Chondrocyte (in vitro differentiated cells): ENCODE results near the gene AHSG. TPM values are rescaled to one million over a fixed set of nuclear protein-coding genes. Genes with fewer than 3 reads are reported as not detected.
"Not testable (repeated sequence)": the region's sequence is repeated elsewhere in the genome, so short reads cannot be mapped to it uniquely, and the experiment has no call there.

Experiments used
- DNase-seq: peaks from one replicate; pipeline ENCODE4 v3.0.0; 2021; ENCODE audit warnings: mixed read lengths, low spot score
- H3K27ac Mint-ChIP-seq: one replicate; pipeline ENCODE4 v1.8.0; 2021; ENCODE audit warnings: mild to moderate bottlenecking, moderate library complexity, mixed read lengths; ENCODE audit not compliant: unreplicated experiment
- H3K27me3 Mint-ChIP-seq: 2 replicates; pipeline ENCODE4 v1.8.0; 2021; ENCODE audit warnings: low read depth, mixed read lengths
- H3K36me3 Mint-ChIP-seq: 2 replicates; pipeline ENCODE4 v1.8.0; 2021; ENCODE audit warnings: low read depth, mixed read lengths
- H3K4me1 Mint-ChIP-seq: 2 replicates; pipeline ENCODE4 v1.8.0; 2021; ENCODE audit warnings: low read depth, mild to moderate bottlenecking, mixed read lengths
- H3K4me3 Mint-ChIP-seq: one replicate; pipeline ENCODE4 v1.8.0; 2021; ENCODE audit warnings: mild to moderate bottlenecking, moderate library complexity, mixed read lengths; ENCODE audit not compliant: unreplicated experiment
- H3K9me3 Mint-ChIP-seq: 2 replicates; pipeline ENCODE4 v1.8.0; 2021; ENCODE audit warnings: low read depth, mixed read lengths
- total RNA-seq: library from RNA; stranded (reverse); gene quantifications from 3 replicates; pipeline ENCODE4 v1.2.1, GENCODE V29; 2021
- TF ChIP-seq, protein P1 (sequence below): fragments of 200-600 bp; sonication (generic); IDR thresholded peaks from 2 replicates; pipeline ENCODE4 v1.5.0; 2021; ENCODE audit warnings: antibody characterized with exemption, mild to moderate bottlenecking, moderate library complexity

AHSG gene
- total RNA-seq, 1 donor from 2014 or later, result not detected

DNA sequence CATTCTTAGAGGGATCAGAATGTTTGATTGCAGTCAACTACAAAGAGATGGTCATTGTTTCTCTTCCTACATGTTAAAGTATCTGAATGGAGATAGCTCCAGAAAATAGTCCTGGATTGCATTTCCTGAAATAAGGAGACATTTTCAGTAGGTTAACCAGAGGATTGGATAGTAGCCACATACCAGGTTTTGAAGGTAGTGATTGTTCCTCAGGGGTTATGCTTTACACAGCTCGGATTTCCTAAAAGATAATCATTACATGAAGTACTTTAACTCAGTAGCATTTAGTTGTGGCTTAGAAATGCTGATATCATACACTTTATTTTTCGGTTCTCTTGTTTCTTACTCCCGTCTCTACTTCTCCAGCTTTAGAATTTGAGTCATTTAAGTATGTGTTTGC, 32.1 kb upstream of the AHSG start:
- Mint-ChIP-seq H3K36me3 (peaks cover 39% of the 10 kb centered on the region), H3K4me1 (no peaks in the 10 kb centered on the region), H3K27me3 (no peaks in the 10 kb centered on the region), H3K9me3 (no peaks in the 10 kb centered on the region), H3K27ac (no peak overlapping the region), H3K4me3 (no peak overlapping the region)
- DNase-seq, result no peak
- TF ChIP-seq, protein P1, sequence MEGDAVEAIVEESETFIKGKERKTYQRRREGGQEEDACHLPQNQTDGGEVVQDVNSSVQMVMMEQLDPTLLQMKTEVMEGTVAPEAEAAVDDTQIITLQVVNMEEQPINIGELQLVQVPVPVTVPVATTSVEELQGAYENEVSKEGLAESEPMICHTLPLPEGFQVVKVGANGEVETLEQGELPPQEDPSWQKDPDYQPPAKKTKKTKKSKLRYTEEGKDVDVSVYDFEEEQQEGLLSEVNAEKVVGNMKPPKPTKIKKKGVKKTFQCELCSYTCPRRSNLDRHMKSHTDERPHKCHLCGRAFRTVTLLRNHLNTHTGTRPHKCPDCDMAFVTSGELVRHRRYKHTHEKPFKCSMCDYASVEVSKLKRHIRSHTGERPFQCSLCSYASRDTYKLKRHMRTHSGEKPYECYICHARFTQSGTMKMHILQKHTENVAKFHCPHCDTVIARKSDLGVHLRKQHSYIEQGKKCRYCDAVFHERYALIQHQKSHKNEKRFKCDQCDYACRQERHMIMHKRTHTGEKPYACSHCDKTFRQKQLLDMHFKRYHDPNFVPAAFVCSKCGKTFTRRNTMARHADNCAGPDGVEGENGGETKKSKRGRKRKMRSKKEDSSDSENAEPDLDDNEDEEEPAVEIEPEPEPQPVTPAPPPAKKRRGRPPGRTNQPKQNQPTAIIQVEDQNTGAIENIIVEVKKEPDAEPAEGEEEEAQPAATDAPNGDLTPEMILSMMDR, result no peak

DNA sequence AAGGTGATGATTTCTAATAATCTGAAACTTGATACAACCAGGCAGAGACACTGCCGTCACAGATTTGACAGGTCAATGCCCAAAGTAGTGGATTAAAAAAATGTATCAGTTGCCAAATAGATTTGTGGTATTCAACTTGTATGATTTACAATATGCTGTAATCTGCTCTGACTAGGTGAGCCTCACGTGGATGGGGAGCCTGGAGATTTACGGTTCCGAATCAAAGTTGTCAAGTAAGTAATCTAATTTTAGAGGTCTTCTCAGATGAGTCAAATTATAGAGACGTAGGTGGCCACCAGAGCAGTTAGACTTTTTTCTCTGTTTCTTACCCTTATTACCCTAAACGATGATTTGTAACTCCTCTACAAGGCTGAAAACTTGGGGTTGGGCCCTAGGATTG, 30.3 kb upstream of the AHSG start:
- no peak for DNase-seq

DNA sequence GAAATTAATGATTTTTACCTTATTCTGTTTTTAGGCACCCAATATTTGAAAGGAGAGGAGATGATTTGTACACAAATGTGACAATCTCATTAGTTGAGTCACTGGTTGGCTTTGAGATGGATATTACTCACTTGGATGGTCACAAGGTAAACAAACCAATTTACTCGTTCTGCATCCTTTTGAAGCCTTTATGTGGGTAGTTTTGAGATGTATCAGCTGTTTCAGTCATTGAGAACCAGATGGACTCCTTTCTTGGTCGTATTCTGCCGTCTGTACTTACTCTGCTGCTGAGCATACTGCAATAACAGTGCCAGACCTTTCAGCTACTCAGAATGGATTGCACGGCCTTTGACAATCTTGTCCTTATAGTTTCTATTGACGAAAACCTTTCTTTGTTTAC, 29.0 kb upstream of the AHSG start:
- no peak for DNase-seq
- no peaks in the 10 kb centered on the region for H3K4me1 Mint-ChIP-seq
- TF ChIP-seq, protein P1, result no peak
- no peak overlapping the region for H3K4me3 Mint-ChIP-seq
- H3K36me3 Mint-ChIP-seq, result peaks cover 32% of the 10 kb centered on the region
- no peaks in the 10 kb centered on the region for H3K9me3 Mint-ChIP-seq
- H3K27me3 Mint-ChIP-seq, result no peaks in the 10 kb centered on the region
- H3K27ac Mint-ChIP-seq, result no peak overlapping the region

More for the DNA sequence above, 30.3 kb upstream of the AHSG start:
- no peaks in the 10 kb centered on the region for H3K4me1 Mint-ChIP-seq
- H3K9me3 Mint-ChIP-seq, result no peaks in the 10 kb centered on the region
- peaks cover 34% of the 10 kb centered on the region for H3K36me3 Mint-ChIP-seq
- H3K4me3 Mint-ChIP-seq, result no peak overlapping the region
- no peaks in the 10 kb centered on the region for H3K27me3 Mint-ChIP-seq
- TF ChIP-seq, protein P1, result no peak
- H3K27ac Mint-ChIP-seq, result no peak overlapping the region

DNA sequence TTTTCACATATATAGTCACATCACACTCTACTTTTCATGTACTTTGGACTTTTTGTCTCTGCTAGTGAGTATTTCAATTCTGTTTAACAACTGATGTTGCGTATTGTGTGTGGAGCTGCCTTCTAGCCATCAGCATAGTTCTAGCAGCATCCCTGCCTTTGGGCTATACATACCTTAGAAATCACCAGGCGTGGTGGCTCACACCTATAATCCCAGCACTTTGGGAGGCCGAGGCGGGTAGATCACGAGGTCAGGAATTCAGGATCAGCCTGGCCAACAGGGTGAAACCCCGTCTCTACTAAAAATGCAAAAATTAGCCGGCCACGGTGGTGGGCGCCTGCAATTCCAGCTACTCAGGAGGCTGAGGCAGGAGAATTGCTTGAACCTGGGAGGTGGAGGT, 26.6 kb upstream of the AHSG start:
- H3K27ac Mint-ChIP-seq, H3K27me3 Mint-ChIP-seq, H3K4me3 Mint-ChIP-seq, DNase-seq, H3K4me1 Mint-ChIP-seq, H3K9me3 Mint-ChIP-seq: not testable (repeated sequence)
- peaks cover 27% of the 10 kb centered on the region for H3K36me3 Mint-ChIP-seq

GRCh38 chr3:186587183-186587582, 25.7 kb upstream of the AHSG start:
- Mint-ChIP-seq H3K27ac (no peak overlapping the region), H3K36me3 (peaks cover 21% of the 10 kb centered on the region), H3K27me3 (no peaks in the 10 kb centered on the region), H3K4me3 (no peak overlapping the region), H3K4me1 (no peaks in the 10 kb centered on the region), H3K9me3 (no peaks in the 10 kb centered on the region)
- no peak for DNase-seq
- TF ChIP-seq, protein P1, result no peak

- H3K27ac Mint-ChIP-seq, result no peak overlapping the region
Measured at GRCh38 chr3:186588632-186589031, 24.2 kb upstream of the AHSG start.

More at GRCh38 chr3:186588632-186589031, 24.2 kb upstream of the AHSG start:
- Mint-ChIP-seq H3K9me3 (no peaks in the 10 kb centered on the region), H3K36me3 (peaks cover 15% of the 10 kb centered on the region), H3K4me3 (no peak overlapping the region), H3K4me1 (no peaks in the 10 kb centered on the region), H3K27me3 (no peaks in the 10 kb centered on the region)
- TF ChIP-seq, protein P1, result no peak
- DNase-seq, result no peak
